Neural cell (in vitro differentiated cells): ENCODE results near the gene DSCAM. TPM values are rescaled to one million over a fixed set of nuclear protein-coding genes. Genes with fewer than 3 reads are reported as not detected.

Experiments used
- H2AFZ ChIP-seq: fragments of 200-600, 300-800 bp; sonication (generic), shearing (Covaris generic); 2 replicates; pipeline ENCODE4 v1.6.0; 2014; ENCODE audit warnings: low read depth, mild to moderate bottlenecking, antibody characterized with exemption, low read length, moderate library complexity
- H3F3A ChIP-seq: fragments of 200-600 bp; shearing (Covaris generic); 2 replicates; pipeline ENCODE4 v1.6.1; 2016; ENCODE audit warnings: mild to moderate bottlenecking, moderate library complexity, mixed read lengths, antibody characterized with exemption, low read length; ENCODE audit not compliant: insufficient read depth, poor library complexity, severe bottlenecking
- H3K27ac ChIP-seq: fragments of 200-600, 300-800 bp; sonication (generic), shearing (Covaris generic); 2 replicates; pipeline ENCODE4 v1.5.1; 2014; ENCODE audit warnings: mild to moderate bottlenecking, low read length, moderate library complexity
- H3K27me3 ChIP-seq: fragments of 300-800, 200-600 bp; sonication (generic), shearing (Covaris generic); 2 replicates; pipeline ENCODE4 v1.6.0; 2014; ENCODE audit warnings: mild to moderate bottlenecking, low read depth, low read length, moderate library complexity; ENCODE audit not compliant: insufficient read depth
- H3K36me3 ChIP-seq: fragments of 300-800, 200-600 bp; sonication (generic), shearing (Covaris generic); 2 replicates; pipeline ENCODE4 v1.5.1; 2014; ENCODE audit warnings: mild to moderate bottlenecking, antibody characterized with exemption, low read length, moderate library complexity; ENCODE audit not compliant: insufficient read depth
- H3K4me2 ChIP-seq: fragments of 300-800, 200-600 bp; sonication (generic), shearing (Covaris generic); 2 replicates; pipeline ENCODE4 v1.6.0; 2014; ENCODE audit warnings: mild to moderate bottlenecking, low read length
- H3K4me3 ChIP-seq: fragments of 300-800, 200-600 bp; sonication (generic), shearing (Covaris generic); 2 replicates; pipeline ENCODE4 v1.5.1; 2014; ENCODE audit warnings: mild to moderate bottlenecking, low read length, moderate library complexity
- H3K79me2 ChIP-seq: fragments of 200-600 bp; shearing (Covaris generic); replicated peaks from 2 replicates; pipeline ENCODE4 v1.6.0; 2014; ENCODE audit warnings: mild to moderate bottlenecking, low read length, moderate library complexity; ENCODE audit not compliant: insufficient read depth
- H3K9ac ChIP-seq: fragments of 300-800, 200-600 bp; sonication (generic), shearing (Covaris generic); 2 replicates; pipeline ENCODE4 v1.6.1; 2016; ENCODE audit warnings: mild to moderate bottlenecking, low read length, mixed read lengths
- H3K9me2 ChIP-seq: fragments of 200-600 bp; shearing (Covaris generic); 2 replicates; pipeline ENCODE4 v1.6.1; 2016; ENCODE audit warnings: mild to moderate bottlenecking, low read length, mixed read lengths; ENCODE audit not compliant: insufficient read depth
- H3K9me3 ChIP-seq: fragments of 200-600, 300-800 bp; sonication (generic), shearing (Covaris generic); 2 replicates; pipeline ENCODE4 v1.6.1; 2016; ENCODE audit warnings: mild to moderate bottlenecking, mixed run types, low read length, moderate library complexity, mixed read lengths
- H4K20me1 ChIP-seq: fragments of 200-600 bp; shearing (Covaris generic); 2 replicates; pipeline ENCODE4 v1.6.1; 2016; ENCODE audit warnings: mild to moderate bottlenecking, mixed run types; ENCODE audit not compliant: insufficient read depth
- EP300 ChIP-seq: fragments of 450-650 bp; conservative IDR thresholded peaks from 2 replicates; pipeline ENCODE4 v1.6.1; 2014; ENCODE audit warnings: antibody characterized with exemption, mild to moderate bottlenecking, moderate library complexity; ENCODE audit not compliant: poor library complexity, severe bottlenecking
- EZH2 ChIP-seq: fragments of 200-600, 300-800 bp; shearing (Covaris generic), sonication (generic); IDR thresholded peaks from 2 replicates; pipeline ENCODE4 v1.6.1; 2014; ENCODE audit warnings: antibody characterized with exemption, low read length, borderline replicate concordance, mild to moderate bottlenecking; ENCODE audit not compliant: insufficient read depth, poor library complexity, severe bottlenecking
- MXI1 ChIP-seq: fragments of 450-650 bp; conservative IDR thresholded peaks from 2 replicates; pipeline ENCODE4 v1.6.1; 2014; ENCODE audit warnings: antibody characterized with exemption, mild to moderate bottlenecking; ENCODE audit not compliant: poor library complexity, severe bottlenecking
- POLR2AphosphoS5 ChIP-seq: IDR thresholded peaks from 2 replicates; pipeline ENCODE4 v1.6.1; 2012
- RAD21 ChIP-seq: fragments of 450-650 bp; conservative IDR thresholded peaks from 2 replicates; pipeline ENCODE4 v1.6.1; 2014; ENCODE audit warnings: antibody characterized with exemption, mild to moderate bottlenecking, moderate library complexity
- SMC3 ChIP-seq: fragments of 450-650 bp; conservative IDR thresholded peaks from 2 replicates; pipeline ENCODE4 v1.6.1; 2014; ENCODE audit warnings: antibody characterized with exemption, mild to moderate bottlenecking, moderate library complexity; ENCODE audit not compliant: poor library complexity
- TAF1 ChIP-seq: IDR thresholded peaks from 2 replicates; pipeline ENCODE4 v1.6.1; 2012; ENCODE audit warnings: low read depth
- polyA plus RNA-seq: library from polyadenylated mRNA; depleted of rRNA; stranded (reverse); fragments of >200 nt; gene quantifications from 2 replicates; pipeline ENCODE4 v1.2.3, GENCODE V29; 2014
- TF ChIP-seq, protein P1 (sequence below): IDR thresholded peaks from 2 replicates; pipeline ENCODE4 v1.6.1; 2012; ENCODE audit warnings: borderline replicate concordance
- TF ChIP-seq, protein P2 (sequence below): fragments of 450-650 bp; IDR thresholded peaks from 2 replicates; pipeline ENCODE4 v1.5.1; 2014; ENCODE audit warnings: antibody characterized with exemption, mild to moderate bottlenecking, moderate library complexity; ENCODE audit not compliant: poor library complexity, severe bottlenecking

The DSCAM gene
- polyA plus RNA-seq, 1 donor from 2014 or later = 5.3 TPM

DNA sequence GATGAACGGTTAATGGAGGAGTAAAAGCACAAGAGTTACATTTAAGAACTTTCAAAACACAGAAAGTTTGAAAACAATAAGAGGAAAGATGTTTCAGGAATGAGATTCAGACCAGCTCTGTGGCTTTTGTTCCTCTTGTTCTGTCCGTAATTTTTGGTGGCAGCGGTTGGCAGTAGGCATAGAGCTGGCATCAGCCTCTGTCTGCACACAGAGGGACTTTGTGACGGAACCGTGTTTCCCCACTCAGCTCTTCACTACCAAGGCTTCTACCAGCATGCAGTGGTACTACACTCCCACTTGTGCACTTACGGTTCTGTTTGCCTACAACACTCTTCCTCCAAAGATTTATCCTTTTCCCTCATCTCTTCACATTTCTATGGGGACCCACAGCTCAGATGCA is 212.8 kb downstream of the DSCAM start:
- H3K9ac ChIP-seq = no peak overlapping the region
- H3K36me3 ChIP-seq = no peaks in the 10 kb centered on the region
- no peak overlapping the region for H3K4me3 ChIP-seq
- no peak overlapping the region for H2AFZ ChIP-seq
- no peak overlapping the region for H3K4me2 ChIP-seq
- H3K79me2 ChIP-seq = no peaks in the 10 kb centered on the region
- no peak overlapping the region for H3K27ac ChIP-seq
- H3F3A ChIP-seq = no peaks in the 10 kb centered on the region
- H3K27me3 ChIP-seq = no peaks in the 10 kb centered on the region
- no peaks in the 10 kb centered on the region for H4K20me1 ChIP-seq
- no peaks in the 10 kb centered on the region for H3K9me3 ChIP-seq
- no peaks in the 10 kb centered on the region for H3K9me2 ChIP-seq
- no peak for TF ChIP-seq TAF1
- no peak for TF ChIP-seq RAD21
- TF ChIP-seq EZH2 = no peak
- TF ChIP-seq, protein P1, sequence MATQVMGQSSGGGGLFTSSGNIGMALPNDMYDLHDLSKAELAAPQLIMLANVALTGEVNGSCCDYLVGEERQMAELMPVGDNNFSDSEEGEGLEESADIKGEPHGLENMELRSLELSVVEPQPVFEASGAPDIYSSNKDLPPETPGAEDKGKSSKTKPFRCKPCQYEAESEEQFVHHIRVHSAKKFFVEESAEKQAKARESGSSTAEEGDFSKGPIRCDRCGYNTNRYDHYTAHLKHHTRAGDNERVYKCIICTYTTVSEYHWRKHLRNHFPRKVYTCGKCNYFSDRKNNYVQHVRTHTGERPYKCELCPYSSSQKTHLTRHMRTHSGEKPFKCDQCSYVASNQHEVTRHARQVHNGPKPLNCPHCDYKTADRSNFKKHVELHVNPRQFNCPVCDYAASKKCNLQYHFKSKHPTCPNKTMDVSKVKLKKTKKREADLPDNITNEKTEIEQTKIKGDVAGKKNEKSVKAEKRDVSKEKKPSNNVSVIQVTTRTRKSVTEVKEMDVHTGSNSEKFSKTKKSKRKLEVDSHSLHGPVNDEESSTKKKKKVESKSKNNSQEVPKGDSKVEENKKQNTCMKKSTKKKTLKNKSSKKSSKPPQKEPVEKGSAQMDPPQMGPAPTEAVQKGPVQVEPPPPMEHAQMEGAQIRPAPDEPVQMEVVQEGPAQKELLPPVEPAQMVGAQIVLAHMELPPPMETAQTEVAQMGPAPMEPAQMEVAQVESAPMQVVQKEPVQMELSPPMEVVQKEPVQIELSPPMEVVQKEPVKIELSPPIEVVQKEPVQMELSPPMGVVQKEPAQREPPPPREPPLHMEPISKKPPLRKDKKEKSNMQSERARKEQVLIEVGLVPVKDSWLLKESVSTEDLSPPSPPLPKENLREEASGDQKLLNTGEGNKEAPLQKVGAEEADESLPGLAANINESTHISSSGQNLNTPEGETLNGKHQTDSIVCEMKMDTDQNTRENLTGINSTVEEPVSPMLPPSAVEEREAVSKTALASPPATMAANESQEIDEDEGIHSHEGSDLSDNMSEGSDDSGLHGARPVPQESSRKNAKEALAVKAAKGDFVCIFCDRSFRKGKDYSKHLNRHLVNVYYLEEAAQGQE = no peak
- TF ChIP-seq SMC3 = no peak
- TF ChIP-seq EP300 = no peak
- TF ChIP-seq POLR2AphosphoS5 = no peak
- TF ChIP-seq MXI1 = no peak
- TF ChIP-seq, protein P2, sequence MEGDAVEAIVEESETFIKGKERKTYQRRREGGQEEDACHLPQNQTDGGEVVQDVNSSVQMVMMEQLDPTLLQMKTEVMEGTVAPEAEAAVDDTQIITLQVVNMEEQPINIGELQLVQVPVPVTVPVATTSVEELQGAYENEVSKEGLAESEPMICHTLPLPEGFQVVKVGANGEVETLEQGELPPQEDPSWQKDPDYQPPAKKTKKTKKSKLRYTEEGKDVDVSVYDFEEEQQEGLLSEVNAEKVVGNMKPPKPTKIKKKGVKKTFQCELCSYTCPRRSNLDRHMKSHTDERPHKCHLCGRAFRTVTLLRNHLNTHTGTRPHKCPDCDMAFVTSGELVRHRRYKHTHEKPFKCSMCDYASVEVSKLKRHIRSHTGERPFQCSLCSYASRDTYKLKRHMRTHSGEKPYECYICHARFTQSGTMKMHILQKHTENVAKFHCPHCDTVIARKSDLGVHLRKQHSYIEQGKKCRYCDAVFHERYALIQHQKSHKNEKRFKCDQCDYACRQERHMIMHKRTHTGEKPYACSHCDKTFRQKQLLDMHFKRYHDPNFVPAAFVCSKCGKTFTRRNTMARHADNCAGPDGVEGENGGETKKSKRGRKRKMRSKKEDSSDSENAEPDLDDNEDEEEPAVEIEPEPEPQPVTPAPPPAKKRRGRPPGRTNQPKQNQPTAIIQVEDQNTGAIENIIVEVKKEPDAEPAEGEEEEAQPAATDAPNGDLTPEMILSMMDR = no peak

DNA sequence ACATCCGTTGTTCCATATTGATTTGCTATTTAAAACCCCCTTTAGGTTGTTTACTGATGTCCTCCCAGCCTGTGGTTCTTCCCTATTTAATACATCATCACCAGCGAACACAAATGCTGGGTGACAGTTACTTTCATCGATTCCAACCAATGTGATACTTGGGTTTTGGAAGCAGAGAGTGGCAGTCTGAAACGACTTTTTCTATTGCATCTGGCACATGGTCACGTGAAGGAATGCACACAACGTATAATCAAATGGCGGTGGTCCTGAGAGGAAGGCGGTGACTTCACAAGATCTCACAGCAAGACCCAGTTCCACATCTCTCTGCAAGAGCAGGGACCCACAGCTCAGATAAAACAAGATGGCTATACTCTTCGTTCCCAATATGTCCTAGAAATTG is 213.9 kb downstream of the DSCAM start:
- H3K4me2 ChIP-seq = no peak overlapping the region
- no peaks in the 10 kb centered on the region for H3K9me3 ChIP-seq
- H3K27me3 ChIP-seq = no peaks in the 10 kb centered on the region
- no peak overlapping the region for H3K9ac ChIP-seq
- H3K4me3 ChIP-seq = no peak overlapping the region
- no peaks in the 10 kb centered on the region for H3K79me2 ChIP-seq
- no peak overlapping the region for H2AFZ ChIP-seq
- no peak overlapping the region for H3K27ac ChIP-seq
- H3K36me3 ChIP-seq = no peaks in the 10 kb centered on the region
- TF ChIP-seq EZH2 (no peak), MXI1 (no peak), SMC3 (no peak), EP300 (no peak), TAF1 (no peak), RAD21 (no peak), POLR2AphosphoS5 (no peak)
- TF ChIP-seq, protein P1 = no peak
- TF ChIP-seq, protein P2 = no peak
- H3F3A ChIP-seq = no peaks in the 10 kb centered on the region
- no peaks in the 10 kb centered on the region for H3K9me2 ChIP-seq
- H4K20me1 ChIP-seq = no peaks in the 10 kb centered on the region
